EH (cell line): ENCODE results near the gene ACVR1B.

Experiments used
- DNase-seq: peaks from one replicate; pipeline ENCODE4 v3.0.0-alpha.2; 2015; ENCODE audit warnings: low read depth

ACVR1B gene

DNA sequence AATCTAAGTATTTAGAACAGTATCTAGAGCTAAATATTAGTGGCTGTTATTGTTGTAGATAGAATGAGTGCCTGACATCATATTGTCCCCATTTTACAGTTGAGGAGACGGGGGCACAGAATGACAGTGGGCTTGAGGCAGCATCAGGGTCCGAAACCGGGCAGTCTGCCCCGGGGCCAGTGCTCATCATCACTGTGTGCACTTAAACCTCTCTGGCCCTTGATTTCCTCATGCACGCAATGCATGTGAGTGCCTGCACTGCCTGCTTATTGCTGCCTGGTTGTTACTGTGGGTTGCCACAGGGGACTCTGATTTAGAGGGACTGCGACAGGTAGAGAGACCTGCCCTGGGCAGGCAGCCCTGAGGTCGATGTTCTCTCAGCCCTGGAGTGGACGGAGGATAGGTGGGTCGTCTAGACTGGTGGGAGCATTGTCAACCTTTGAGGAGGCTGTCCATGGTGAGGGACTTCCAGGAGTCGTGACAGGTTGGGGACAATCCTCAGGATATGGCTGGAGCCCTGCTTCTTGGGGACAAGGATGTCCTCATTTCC, 34.4 kb upstream of the ACVR1B start:
- DNase-seq = no peak

DNA sequence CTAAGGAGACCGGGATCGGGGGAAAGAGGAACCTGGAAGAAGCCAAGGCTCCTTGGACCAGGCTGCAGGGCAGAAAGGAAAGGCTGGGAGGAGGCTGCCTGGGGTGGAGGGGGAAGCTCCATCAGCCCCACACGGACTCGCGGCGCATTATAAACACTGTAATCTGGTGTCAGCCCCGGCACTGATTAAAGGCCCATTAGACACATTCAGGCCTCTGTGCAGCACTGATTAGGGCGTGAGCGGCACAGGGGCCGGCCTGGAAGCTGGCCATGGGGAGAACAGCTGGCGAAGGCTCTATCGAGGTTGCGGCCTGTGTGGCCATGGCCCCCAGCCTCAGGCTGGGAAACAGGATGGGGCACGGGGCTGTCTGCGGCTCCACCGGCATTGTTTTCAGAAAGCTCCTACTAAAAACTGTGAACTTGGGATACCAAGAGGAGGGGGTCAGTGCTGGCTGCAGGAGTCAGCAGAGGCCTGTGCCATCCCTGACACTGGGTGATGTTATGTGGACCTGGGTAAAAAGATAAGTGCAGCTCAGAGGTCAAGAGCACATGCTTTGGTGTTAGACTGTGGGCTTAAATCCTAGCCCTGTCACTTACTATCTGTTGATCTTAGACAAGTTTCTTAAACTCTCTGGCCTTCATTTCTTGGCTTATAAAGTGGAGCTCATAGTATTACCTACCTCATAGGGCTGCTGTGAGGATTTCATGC, 33.6 kb upstream of the ACVR1B start:
- DNase-seq = no peak

DNA sequence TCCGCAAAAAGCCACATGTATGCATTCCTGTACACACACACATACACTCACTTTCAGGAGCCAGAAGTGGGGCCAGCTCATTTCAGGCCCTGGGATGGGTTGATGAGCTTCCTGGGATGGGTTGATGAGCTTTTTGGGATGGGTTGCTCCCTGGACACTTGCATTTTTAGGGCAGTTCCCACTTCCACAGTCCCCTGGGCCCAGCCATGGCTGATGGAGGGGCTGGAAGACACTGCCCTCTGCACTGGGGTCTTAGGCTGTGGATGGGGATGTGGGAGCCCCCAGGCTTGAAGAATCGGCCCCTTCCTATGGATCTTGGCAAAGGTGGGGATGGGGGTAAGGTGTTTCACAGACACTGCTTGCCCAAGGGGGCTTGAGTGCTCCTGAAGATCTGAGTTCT, 31.5 kb upstream of the ACVR1B start:
- no peak for DNase-seq

DNA sequence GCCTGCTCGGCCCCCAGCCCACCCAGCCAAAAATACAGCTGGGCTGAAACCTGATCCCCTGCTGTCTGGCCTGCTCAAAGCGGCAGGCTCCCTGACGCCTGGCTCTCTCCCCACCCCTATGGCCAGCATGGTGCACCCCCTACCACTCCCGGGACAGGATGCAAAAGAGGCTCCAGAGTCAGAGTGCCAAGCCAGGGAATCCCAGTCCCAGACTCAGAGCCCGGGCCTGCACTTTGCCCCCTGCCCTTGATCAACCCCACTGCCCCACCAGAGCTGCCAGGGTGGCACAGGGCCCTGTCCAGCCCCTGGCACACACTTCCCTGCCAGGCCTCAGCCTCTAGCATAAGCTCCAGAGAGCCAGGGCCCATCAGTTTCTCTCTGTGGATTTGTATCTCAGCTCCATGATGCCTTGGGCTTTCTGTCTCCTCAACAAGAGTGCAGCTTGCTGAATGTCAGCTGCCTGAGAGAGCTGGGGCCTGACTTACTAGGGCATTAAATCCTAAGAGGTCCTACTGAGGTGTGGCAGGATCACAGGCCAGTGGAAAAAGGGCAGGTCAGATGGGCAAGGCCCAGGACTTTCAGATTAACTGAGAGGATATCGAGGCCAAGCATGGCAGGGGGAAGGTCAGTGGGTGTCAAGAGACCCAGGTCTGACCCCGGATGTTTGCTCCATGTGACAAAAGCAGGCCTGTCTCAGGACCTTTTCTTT, 30.3 kb upstream of the ACVR1B start:
- DNase-seq = no peak

DNA sequence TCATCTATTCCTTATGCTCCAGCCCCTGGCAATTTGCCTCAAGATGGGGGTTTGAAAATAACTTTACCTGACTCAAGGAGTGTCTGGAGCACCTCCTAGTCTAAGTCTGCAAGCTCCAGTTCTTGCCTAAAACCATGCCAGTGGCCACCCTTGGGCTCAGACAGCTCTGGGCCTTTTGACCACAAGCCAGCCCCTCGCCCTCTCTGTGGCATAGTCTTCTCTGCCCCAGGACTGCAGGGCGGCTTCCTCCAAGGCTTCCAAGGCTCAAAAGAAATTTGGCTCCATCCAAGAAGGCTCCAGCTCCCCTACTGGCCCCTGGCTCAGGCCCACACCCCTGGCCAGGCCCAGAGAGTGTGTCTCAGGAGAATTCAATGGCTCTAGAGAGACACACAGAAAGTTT, 29.4 kb upstream of the ACVR1B start:
- DNase-seq = no peak

DNA sequence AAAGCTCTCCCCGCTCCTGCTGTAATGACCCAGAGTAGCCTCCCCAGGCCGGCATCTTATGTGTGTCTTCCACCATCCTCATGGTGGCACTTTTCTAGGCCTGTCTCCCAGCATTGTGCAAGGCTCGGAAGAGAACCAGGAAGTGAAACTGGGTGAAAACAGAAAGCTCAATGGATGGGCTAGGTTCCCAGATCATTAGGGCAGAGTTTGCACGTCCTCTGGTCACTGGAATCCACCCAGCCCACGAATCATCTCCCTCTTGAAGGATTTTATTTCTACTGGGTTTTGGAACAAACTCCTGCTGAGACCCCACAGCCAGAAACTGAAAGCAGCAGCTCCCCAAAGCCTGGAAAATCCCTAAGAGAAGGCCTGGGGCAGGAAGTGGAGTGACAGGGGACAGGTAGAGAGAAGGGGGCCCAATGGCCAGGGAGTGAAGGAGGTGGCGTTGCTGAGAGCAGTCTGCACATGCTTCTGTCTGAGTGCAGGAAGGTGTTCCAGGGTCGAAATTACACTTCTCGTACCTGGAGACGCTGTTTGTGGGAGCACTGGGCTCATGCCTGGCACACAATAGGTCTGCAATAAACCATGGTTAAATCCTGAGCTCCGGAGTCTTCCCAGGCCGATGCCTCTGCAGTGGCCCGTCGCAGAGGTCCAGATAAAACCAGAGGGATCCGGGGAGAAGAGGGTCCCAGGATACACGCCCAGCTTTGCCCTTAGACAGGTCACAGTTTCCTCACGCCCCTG, 28.6 kb upstream of the ACVR1B start:
- DNase-seq = peak; percentile 84

DNA sequence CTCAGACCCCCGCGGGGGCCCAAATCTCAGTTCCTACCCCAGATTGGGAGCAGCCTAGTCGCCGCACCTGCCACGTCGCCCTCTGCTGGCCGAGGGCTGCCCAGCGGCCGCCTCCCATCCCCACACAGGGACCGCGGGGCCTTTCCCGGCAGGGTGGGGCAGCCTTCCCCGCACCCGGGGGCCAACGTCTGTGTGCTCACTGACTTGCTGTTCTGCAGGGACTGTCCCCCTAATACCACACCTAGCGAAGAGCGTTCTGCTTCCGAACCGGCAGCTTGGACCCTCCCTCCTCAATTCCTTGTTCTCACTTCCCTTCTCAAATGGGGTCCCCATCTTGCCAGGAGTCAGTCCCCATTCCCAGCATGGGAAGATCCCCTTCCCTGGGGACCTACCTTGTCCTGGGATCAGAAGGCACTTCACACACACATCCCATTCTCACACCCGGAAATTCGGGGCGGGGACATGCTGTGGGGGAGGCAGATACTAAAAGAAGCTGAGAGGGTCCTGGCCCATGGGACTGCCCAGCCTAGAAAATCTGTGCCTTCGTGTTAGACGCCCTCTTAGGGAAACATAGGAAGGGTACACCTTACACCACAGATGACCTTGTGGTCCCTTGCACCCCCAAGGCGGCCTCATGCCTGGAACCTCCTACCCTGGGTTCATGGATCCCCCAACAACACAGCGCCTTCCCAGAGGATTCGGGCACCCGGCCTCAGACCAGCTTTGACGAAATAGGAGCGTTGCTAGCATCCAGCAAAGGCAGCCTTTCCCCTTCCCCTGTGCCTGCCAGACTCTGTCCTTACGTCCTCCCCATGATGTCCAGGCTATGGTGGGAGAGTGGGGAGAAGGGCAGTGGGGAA, 27.8 kb upstream of the ACVR1B start:
- DNase-seq = peak; percentile 40

DNA sequence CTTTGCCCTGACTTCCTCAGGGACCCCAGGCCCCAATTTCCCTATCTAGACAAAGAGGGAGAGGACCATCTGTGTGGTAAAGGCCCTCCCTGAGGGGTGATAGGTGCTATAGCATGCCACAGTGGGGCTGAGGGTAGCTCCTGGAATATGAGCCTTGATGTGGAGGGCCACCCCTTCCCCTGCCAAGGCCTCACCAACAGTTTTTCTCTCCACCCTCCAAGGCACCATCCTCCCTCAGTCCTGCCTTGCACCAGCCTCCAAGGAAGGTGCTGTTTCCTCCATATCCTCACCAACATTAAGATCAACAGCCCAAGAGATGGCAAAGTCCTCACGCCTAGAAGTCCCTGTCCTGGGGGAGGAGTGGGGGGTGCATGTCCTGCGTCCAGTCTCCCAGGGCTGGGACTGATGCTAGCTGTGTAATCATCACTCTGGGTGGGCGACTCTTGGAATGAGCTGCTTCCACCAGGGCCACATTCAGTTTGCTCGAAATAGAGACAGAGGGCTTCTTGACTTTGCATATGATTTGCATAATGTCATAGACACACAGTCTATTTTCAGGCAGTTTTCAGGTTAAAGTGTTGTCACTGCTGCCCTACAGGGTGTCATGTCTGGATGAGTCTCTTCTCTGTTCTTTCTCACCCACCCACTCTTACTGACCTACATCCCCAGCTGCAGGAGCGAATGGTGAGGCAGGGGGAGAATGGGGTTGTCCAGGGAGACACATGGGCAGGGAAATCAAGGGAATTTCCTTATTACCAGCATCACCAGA, 26.8 kb upstream of the ACVR1B start:
- no peak for DNase-seq

DNA sequence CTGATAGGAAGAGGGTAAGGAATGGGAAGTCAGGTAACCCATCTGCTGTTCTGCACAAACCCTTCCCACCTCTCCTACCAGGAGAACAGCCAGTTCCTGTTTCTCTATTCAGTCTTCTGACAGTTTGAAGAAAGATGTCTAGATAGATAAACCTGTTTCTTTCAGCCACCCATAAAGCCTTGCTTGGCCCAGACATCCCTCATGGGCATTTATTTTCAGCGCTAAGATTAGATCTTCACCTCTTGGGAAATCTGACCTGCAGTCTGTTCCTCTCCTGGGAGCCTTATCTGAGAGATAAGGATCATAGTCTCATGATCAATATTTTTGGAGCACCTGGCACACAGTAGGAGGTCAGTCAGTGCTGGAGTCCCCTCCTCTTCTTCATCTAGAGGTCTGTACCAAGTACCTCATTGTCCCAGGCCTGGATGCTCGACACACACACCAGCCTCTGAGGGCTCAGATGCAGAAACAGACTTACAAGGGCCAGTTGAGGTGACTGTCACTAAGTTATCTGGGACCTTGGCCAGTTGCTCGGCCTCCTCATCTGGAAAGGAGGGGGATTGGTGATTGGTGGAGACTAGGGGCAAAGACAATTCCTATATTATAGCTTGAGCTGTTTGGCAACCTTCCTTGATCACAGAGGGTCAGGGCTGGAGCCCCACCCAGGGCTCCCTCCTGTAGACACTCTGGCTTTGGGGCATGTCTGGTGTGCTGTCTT, 26.0 kb upstream of the ACVR1B start:
- DNase-seq = no peak

DNA sequence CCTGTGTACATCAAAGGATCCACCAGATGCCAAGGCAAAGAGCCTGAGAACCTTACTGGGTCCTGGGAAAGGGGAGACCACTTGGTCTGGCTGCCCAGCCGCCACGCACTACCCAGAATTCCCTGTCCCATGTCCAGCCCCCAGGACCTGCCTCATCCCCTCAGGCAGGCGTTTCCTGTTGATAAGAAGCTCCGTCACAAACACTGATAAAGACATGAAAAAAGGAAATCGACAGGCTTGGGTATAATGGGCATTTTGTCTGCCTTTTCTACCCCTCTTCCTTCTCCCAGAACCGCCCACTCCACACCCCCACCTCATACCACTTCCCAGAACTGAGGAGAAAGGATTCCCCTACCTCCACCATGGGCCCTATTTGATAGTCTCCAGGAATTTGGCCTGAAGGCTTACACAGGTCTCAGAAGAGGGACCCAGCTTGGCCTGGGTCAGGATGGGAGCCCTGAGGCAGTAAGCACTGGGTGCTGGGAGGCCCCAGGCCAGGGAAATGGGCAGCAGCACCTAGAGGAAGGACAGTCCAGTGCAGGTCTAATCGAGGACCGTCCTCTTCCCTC, 25.4 kb upstream of the ACVR1B start:
- DNase-seq = no peak

DNA sequence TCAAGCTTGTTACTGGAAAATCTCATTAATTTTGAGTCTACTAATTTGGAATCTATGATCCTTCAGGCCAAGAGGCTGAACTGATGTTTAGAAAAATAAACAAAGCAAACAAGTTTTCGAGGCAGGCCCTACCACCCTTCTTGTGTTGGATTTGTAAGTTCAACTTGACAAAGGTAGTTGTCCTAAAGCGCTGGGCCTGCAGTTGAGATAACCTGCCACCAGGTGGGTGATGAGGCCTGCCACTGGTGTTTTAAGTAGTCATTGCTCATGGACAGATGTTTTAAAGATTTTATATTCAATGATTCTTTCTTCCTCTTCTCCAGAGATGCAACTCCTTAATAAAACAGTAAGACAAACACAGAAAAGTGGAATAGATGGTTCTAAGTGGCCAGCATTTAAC, 24.8 kb upstream of the ACVR1B start:
- DNase-seq = no peak

DNA sequence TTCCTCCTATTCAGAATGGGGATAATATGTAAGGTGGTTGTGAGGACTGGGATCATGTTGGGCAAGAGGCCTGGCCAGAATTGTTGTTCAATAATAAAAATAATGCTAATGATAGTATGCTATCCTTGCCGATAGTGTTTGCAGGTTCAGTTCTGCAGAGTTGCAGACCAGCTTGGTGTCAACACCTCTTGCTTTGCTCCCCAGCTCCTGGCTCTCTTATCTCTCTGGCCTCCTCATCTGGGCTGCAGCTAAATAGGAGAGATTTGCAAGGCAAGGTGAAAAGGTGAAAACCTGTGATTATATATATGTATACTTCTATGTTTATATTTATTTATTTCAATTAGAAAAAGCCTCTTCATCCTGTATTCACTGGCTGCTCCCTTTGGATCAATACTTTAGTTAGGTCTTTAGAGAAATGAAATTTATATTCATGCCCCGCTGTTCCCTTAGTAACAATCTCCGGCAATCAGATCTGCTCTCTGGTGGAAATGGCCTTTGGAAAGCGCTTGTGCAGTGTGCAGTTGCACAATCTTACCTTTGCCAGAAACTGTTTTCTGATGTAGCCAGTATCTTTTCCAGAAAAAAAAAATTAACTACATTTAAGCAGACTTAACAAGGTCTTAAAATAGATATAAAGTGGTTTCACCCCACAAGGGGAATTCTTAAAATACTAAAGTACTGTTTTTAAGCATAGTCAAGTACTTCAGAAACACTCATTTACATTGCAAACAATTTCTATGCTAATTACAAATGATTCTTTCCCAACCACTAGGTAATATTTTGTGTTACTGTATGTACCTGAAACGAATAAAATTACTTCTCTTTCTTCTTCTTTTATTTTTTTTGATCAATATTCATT, 19.1 kb upstream of the ACVR1B start:
- DNase-seq = no peak

DNA sequence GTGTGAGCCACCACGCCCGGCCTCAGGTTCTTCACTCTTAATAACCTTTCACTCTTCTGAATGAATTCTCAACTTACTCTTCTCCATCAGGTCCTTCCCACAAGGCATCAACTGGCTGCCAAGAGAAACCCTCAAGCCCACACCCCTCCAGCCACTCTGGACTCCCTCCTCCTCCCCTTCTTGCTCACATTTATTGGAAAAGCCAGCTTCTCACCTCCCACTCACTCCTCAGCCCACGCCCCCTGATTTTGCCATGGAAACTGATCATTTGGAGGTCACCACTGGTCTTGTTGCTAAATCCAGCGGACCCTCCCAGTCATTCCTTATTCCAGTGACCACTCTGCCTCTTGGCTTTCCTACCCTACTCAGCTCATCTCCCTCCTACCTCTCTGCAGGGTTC, 17.4 kb upstream of the ACVR1B start:
- DNase-seq = no peak

DNA sequence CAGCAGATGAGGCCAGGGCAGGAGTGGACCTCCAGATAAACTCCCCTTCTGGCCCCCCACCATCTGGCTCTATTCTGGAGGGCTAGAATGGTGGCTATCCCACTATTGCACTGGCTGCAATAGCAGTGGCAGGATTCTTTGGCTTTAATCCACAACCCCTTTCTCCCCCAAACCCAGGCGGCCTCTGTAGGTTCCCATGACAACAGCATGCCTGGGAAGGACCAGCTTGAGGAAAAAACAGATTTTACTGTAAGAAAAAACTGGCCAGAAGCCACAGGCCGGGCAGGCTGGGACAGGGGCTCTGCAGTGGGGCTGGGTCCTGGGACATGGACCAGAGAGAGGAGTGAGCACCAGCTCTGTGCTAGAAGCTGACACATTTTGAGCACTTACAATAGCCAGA, 13.6 kb upstream of the ACVR1B start:
- peak; percentile 9 for DNase-seq

DNA sequence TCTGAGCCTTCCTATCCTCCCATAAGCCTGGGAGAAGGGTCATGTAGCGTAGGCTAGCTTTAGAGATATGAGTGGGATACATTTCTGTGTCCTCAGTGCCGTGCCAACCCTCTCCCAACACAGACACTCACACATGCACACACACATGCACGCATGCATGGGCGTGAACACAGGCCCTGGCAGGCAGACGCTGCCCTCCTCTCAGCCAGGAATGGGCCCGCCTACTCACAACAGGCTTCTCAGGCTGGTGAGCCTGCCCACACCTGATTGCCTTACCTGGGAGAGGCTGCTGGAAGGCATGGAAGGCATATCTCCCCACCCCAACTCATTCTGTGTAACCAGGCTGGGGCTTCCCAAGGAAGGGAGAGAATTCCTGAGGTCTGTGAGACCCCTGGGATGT, 12.8 kb upstream of the ACVR1B start:
- no peak for DNase-seq

DNA sequence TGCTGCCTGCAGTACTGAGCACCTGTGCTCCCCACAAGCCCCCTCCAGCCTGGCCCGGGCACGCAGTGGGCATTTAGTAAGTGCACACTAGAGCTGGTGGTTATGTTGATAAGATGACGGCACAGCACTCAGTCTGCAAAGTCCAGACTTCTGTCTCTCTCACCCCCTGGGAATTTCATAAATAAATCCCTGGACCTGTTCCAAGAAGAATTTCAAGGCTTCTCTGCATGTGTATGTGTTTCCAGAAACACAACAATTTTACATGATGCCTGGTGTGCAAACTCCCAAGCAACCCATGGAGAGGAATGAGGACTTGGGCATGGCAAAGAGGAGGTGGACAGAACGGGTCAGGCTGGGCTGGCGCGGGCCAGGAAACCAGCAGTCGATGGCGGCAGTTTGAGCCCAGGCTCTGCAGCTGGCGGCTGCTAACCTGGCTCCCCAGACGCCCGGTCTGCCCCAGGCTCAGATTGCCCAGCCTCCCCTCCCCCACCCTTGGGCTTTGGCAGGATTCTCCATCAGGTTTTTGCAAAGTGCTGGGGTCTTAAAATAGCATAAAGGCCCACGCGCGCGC, 10.4 kb upstream of the ACVR1B start:
- peak; percentile 46 for DNase-seq

DNA sequence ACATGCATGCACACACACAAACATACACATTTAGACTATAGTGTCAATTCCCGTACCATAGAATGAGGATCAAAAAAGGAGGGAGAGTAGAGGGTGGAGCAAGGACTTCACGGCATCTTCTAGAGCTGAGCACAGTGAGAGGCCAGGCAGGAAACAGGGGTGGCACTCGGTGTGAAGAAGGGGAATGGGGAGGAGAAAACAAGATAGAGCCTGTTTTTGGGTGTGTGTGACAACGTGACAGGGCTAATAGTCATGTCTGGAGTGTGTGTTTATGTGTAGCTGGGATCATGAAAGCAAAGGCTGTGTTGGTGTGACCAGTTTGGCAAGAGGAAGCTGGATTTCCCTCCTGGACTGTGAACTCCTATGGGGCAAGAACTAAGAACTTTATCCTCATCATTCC, 9.9 kb upstream of the ACVR1B start:
- no peak for DNase-seq

DNA sequence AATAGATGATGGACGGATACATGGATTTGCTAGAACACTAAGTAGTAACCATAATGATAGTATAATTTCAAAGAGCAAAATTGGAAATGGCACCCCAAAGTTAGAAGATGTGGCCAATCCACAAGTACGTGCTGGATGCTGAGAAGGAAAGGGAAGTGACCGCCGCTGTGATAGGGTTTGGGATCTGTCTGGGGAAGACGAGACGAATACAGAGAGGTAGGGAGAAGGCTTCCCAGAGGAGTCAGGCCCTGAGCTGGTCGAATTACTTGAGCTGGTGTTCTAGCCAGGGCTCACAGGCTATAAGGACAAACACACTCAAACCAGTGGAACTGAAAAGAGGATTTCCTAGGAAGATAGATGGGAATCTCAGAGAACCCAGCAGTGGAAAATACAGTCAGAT, 9.4 kb upstream of the ACVR1B start:
- no peak for DNase-seq

DNA sequence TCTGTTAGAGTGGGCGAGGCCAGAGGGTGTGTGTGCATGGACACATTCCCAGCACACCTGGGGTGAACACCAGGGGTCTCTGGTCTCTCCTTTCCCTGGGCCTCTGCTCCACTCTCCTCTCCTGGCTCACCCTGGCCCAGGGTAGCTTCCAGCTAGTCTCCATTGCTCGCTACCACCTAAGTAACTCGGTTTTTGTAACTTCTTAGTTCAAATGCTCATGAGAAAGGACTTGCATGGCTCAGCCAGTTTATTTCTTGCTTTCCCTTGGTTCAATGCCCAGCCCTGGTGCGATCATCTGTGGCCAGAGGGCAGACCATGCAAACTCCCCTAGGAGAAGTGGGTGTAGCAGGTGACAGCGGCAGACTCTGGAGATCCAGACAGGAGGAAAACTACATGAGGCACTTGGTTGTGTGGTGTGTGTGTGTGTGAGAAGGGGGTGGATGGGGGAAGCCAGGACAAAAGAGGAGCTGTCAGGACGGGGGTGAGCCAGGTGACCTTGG, 8.9 kb upstream of the ACVR1B start:
- DNase-seq = no peak
